RCC 7860 (cell line): ENCODE results near the gene ZNF165.
A peak's percentile ranks its signal among the peaks of the same experiment; 100 is the strongest.
"Not testable (repeated sequence)": the region's sequence is repeated elsewhere in the genome, so short reads cannot be mapped to it uniquely, and the experiment has no call there.

Experiments used
- DNase-seq: peaks from one replicate; pipeline ENCODE4 v3.0.0-alpha.2; 2015; ENCODE audit warnings: low spot score
- FAIRE-seq: peaks from 2 replicates; lab custom pipeline; 2012; peaks lifted over from hg19 to GRCh38; lab: Jason Lieb, UNC

The ZNF165 gene

DNA sequence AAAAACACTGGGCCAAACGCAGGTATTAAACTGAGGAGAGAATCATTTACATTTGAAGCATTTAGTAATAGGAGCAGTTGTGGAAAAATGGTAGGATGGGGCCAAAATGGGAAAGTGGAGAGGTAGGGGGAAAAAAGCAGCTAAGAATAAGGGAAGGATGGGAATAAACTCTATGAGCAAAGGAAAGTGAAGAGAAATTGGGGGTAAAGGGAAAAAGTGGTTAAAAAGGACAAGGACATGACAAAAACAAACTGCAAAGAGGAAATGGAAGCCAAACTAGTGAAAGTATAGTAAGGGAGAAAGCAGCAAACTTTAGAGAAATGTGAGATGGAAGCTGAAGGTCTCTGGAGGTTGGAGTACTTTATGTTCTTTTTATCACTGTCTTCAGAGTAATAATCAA, 37.8 kb downstream of the ZNF165 start:
- FAIRE-seq (no peak), DNase-seq (no peak)

DNA sequence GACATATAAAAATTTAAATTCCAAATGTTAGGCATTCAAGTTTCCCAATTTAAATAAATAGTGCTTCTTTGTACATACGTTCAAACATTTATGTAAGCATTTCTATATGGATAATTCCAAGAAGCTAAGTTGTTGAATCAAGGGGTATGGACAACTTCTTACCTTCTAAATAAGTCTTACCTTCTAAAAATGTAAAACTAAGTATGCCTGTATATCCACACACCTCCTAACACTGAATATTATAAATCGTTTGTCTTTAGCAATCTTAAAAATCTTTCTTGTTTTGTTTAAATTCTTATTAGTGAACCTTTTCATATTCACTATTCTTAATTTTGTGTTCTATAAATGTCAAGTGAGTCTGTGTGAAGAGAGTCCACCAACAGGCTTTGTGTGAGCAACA, 41.5 kb downstream of the ZNF165 start:
- FAIRE-seq = no peak
- DNase-seq = no peak

DNA sequence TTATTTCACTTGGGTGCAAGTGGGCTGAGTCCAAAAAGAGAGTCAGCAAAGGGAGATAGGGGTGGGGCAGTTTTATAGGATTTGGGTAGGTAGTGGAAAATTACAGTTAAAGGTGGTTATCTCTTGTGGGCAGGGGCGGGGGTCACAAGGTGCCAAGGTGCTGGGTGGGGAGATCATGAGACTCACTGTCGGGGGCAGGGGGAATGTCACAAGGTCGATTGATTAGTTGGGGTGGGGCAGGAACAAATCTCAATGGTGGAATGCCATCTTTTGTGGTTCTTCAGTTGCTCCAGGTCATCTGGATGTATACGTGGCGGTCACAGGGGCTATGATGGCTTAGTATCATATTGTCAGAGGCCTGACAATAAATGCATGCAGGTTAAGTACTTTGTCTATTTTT, 41.9 kb downstream of the ZNF165 start:
- DNase-seq, FAIRE-seq: not testable (repeated sequence)

DNA sequence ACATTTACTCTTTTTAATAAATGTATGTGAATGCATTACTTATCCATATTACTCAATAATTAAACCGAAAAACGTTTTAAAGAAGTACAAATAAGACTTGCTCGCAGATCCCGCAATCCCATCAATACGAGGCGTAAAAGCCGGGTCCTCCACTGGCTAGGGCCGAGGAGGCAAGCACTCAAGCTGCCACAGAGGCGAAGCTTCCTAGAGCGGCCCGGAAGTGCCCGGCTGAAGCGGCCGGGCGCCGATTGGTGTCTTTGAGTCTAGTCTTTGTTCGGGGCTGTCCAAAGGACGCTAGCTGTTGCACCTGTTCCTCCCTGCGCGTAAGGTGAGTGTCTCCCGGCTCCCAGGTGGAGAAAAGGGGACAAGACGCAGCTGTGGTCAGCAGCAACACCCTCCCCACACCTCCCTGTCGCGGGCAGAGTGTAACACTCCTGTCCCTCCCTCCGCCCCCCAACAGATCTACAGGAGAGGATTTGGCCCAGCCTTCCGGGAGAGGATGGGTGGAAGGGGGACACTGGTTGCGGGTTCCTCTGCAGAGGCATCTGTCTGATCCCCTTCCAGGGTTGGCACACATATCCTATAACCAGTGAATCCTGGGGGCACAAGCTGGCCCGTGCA, 44.1 kb downstream of the ZNF165 start, which contains the start of gene ZSCAN16:
Gene ZSCAN16, plus strand, starts transcription at position 260 of the 621 bp plus-strand sequence. CDS start 835 bp downstream, outside the sequence.
- DNase-seq (peak; percentile 55), FAIRE-seq (peak; percentile 7)

DNA sequence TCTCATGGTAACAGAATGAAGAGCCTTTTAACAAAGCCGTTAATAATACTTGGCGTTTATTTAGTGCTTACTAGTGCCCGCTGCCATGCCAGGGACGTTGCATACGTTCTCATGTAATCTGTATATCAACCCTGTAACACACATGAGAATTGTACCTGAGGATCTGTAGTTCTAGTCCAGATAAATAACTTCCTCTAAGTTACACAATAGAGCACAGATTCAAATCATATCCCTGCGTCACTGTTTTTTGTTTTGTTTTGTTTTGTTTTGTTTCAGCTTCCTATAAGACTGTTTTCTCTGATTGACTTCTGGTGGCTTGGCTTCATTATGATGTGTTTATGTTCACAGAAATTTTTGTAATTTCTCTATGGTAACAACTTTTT, 44.6 kb downstream of the ZNF165 start:
- FAIRE-seq = no peak
- DNase-seq = no peak

DNA sequence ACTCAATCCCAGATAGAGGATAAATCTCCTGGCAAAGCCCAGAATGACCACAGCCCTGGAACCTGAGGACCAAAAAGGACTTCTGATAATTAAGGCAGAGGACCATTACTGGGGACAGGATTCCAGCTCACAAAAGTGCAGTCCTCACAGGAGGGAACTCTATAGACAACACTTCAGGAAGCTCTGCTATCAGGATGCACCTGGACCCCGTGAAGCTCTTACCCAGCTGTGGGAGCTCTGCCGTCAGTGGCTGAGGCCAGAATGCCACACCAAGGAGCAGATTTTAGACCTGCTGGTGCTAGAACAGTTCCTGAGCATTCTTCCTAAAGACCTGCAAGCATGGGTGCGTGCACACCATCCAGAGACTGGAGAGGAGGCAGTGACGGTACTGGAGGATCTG, 45.0 kb downstream of the ZNF165 start:
- no peak for DNase-seq
- no peak for FAIRE-seq

DNA sequence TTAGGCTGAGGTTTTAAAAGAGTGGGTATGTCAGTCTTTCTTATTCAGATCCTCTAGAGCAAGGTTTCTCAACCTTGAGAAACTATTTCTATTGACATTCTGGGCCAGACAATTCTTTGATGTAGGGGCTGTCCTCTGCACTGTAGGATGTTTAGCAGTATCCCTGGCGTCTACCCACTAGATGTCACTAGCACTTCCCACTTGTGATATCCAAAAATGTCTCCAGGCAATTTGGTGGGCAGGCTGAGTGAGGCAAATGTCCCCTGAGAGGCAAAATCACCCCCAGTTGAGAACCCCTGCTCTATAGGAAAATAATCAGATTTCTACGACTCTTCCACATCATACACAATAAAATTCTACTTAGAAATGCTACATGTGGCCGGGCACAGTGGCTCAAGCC, 53.6 kb downstream of the ZNF165 start:
- peak; percentile 26 for DNase-seq
- FAIRE-seq = no peak

DNA sequence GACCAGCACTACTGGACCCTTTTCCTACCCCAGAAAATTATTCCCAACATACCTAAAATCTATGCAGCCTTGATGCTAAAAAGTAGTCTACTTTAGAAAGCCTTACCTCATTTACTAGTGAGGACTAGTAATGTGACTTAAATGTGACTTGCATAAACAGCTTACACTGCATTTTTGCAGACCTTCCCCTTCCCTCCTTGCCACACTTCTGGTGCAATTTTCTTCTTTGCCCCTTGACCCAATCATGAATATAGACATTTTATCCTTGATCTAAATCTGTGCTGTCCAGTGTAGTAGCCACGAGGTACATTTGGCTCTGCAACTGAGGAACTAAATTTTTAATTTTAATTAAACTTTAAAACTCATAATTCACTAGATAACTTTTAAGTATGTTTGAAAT, 54.3 kb downstream of the ZNF165 start:
- FAIRE-seq (no peak), DNase-seq (no peak)

DNA sequence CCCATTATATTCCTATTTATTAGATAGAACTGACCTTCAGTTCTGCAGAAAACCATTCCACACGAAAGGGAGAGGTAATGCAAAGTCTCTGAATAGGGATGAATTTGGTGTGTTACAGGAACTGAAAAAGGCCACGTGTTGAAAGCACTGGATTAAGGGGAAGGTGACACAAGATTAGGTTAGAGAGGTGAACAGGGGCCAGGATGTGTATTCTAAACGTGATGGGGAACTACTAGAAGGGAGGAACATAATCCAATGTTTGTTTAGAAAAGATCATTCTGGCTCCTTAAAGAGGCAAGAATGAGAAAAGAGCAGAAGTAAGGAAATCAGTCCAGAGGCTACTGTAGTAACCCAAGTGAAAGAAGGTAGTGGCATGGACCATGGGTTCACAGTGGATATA, 55.0 kb downstream of the ZNF165 start:
- DNase-seq (no peak), FAIRE-seq (no peak)

DNA sequence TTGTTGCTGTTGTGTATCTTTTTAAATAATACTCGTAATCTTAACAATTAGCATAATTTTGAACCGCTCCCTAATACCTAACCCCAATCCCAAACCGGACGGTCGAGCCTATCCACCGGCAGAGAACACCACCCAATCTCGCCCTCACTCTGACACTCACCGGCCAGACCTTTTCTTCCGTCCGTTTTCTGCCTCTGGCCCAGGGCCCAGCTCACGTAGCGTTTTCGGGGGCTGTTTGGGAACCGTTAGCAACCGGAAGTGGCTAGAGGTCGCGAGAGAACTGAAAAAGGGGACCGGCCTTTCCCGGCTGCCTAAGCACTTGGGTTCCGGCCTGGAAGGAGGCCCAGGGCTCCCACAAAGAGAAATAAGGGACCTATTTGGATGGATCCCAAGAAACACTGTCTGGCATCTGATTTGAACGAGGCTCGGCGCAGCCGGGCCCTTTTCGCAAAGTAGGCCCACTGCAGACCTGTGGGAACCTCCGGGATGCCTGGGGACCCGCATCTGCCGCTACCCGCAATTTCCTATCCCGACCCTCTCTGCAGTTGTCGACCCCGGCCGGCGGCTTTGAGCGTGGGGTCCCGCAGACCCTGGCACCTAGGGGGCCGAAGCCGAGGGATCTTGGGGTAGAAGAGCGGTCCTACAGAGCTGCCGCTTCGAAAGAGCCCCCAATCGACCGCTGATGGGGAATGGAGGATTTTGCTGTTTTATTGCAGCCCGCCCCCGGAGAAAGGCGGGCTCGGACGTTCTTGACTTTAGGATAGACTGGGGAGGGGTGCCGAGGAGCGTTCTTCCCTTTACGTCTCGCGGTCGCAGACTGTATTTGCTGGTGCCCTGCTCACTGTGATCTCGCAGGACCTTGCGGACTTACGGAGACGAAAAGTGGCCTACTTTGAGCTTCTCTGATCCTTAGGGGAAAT, 56.5 kb downstream of the ZNF165 start:
- DNase-seq (peak; percentile 80), FAIRE-seq (peak; percentile 33)

DNA sequence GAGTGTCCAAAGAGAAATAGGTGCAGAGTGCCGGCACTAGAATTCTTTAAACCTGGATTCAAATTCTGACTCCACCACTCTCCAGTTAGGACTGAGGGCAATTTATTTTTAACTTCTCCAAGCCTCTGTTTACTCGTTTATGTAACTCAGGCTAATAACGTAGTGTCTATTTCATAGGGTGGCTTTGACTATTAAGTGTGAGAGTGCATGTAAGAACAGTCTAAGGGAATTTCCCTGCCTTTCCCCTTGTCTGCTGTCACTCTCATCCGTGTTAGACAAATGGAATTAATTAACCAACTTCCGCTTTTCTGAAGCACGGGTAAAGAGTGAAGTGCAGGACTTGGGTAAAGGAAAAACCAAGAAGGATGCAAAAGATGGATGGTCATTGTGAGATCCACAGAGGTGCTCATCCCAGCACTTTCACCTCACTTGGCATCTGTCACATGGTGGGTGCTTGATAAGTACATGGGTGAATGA, 57.2 kb downstream of the ZNF165 start:
- no peak for DNase-seq

More for the DNA sequence above, 57.2 kb downstream of the ZNF165 start:
- FAIRE-seq = no peak
